HUES64 (cell line): ENCODE data around the gene RGP1. TPM values are rescaled to one million over a fixed set of nuclear protein-coding genes. Genes with fewer than 3 reads are reported as not detected.

Experiments used
- H3K27ac ChIP-seq: 2 replicates; pipeline ENCODE4 v1.7.0; 2013; ENCODE audit warnings: low read depth, low read length, inconsistent platforms
- H3K27me3 ChIP-seq: 2 replicates; pipeline ENCODE4 v1.6.1; 2013; ENCODE audit warnings: mild to moderate bottlenecking, low read length; ENCODE audit not compliant: insufficient read depth
- H3K36me3 ChIP-seq: 2 replicates; pipeline ENCODE4 v1.6.1; 2013; ENCODE audit warnings: mild to moderate bottlenecking, low read length; ENCODE audit not compliant: insufficient read depth
- H3K4me1 ChIP-seq: 2 replicates; pipeline ENCODE4 v1.6.1; 2013; ENCODE audit warnings: mild to moderate bottlenecking, low read length, moderate library complexity; ENCODE audit not compliant: insufficient read depth
- H3K4me3 ChIP-seq: 2 replicates; pipeline ENCODE4 v1.5.1; 2013; ENCODE audit warnings: mild to moderate bottlenecking, low read length, moderate library complexity
- H3K9ac ChIP-seq: 2 replicates; pipeline ENCODE4 v1.6.1; 2013; ENCODE audit warnings: mild to moderate bottlenecking, low read depth, low read length
- H3K9me3 ChIP-seq: 2 replicates; pipeline ENCODE4 v1.6.1; 2013; ENCODE audit warnings: low read depth, low read length; ENCODE audit not compliant: insufficient read depth
- WGBS: fragments of 150-250, 120-280 bp; methylation state at CpG from one replicate; pipeline ENCODE4 v1.1.7; 2013; ENCODE audit warnings: missing lambda C conversion rate; 5-methylcytosine and 5-hydroxymethylcytosine counted together
- polyA plus RNA-seq, 2 experiments: library from polyadenylated mRNA; stranded (reverse); fragments of 50-300 nt; gene quantifications; one replicate each; pipeline ENCODE4 v1.2.3, GENCODE V29; 2013

RGP1 gene, protein sequence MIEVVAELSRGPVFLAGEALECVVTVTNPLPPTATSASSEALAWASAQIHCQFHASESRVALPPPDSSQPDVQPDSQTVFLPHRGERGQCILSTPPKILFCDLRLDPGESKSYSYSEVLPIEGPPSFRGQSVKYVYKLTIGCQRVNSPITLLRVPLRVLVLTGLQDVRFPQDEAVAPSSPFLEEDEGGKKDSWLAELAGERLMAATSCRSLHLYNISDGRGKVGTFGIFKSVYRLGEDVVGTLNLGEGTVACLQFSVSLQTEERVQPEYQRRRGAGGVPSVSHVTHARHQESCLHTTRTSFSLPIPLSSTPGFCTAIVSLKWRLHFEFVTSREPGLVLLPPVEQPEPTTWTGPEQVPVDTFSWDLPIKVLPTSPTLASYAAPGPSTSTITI
- polyA plus RNA-seq (2013, experiment 1 of 2), result 10.1 TPM
- 12.2 TPM for polyA plus RNA-seq (2013, experiment 2 of 2)

DNA sequence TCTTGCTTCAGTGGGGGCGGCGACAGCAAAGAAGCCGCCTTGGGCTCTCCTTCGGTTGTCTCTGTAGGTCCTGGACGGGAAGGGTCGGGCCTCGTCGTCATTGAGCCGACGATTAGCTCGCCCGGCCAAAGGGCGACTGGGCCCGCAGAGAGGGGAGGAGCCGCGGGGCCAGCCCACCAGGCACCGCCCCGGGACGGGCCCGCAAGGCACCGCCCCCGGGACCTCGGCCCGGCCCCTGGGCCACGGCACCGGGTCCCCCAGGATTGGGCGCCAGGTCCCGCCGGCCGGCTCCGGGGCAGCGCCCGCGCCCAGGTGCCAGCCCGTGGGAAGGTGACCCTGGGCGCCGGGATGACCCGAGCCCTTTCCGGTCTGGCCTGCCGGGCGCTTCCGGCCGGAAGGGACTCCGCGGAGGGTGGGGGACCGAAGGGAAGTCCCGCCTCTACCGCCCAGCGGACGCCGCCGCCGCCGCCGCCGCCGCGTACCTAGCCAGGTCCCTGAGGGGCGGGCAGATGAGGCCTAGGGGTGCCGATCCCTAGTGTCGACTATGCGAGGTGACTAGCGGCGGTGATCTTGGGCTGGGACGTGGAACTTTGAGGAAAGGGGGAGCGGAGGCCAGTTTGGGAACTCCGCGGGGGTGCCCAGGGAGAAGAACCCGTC is at the start of gene RGP1, which contains the start of gene GBA2:
RGP1 (plus strand) TSS at position 430 of the 657 bp plus-strand sequence. CDS start 469 bp downstream, outside the sequence.
GBA2 (minus strand) TSS at position 371 of the 657 bp plus-strand sequence. CDS start 524 bp downstream, outside the sequence.
- Histone ChIP-seq H3K4me1 (peaks cover 14% of the 10 kb centered on the region), H3K27ac (peak within 1 kb of the TSS; percentile 91; the same call in 1 of the 2 replicates)
- under 1% methylated on average over 69 of the region's 69 CpGs for WGBS

DNA sequence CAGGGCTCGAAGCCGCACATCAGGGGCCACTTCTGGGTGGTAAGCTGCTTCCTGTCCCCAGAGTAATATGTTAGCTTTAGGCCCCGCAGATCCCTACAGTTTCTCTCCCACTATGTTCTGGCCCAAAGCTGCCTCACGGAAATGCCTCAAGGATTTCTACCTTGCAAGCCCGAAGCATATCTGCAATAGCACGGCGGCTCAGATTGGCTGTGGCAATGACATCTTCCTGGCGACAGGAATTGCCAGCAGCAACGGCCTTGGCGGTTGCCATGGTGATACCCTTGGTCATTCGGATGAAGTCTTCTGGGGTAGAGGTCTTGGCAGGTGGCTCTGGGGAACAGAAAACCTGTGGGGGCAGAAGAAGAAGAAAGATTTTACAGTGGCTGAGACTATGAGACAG is 49.1 kb upstream of the RGP1 start:
- H3K27me3 ChIP-seq, result no peaks in the 10 kb centered on the region
- no peak overlapping the region for H3K4me3 ChIP-seq
- H3K9ac ChIP-seq, result no peak overlapping the region
- H3K9me3 ChIP-seq, result no peaks in the 10 kb centered on the region
- 93% methylated on average over 11 of the region's 11 CpGs for WGBS
- H3K36me3 ChIP-seq, result peaks cover 90% of the 10 kb centered on the region
- H3K4me1 ChIP-seq, result no peaks in the 10 kb centered on the region
- H3K27ac ChIP-seq, result no peak overlapping the region

More for the DNA sequence above, at the start of gene RGP1, which contains the start of gene GBA2:
- peak within 1 kb of the TSS; percentile 74 for H3K9ac ChIP-seq
- H3K27me3 ChIP-seq, result no peaks in the 10 kb centered on the region
- H3K9me3 ChIP-seq, result no peaks in the 10 kb centered on the region
- H3K36me3 ChIP-seq, result peaks cover 49% of the 10 kb centered on the region
- peak within 1 kb of the TSS; percentile 97 for H3K4me3 ChIP-seq

DNA sequence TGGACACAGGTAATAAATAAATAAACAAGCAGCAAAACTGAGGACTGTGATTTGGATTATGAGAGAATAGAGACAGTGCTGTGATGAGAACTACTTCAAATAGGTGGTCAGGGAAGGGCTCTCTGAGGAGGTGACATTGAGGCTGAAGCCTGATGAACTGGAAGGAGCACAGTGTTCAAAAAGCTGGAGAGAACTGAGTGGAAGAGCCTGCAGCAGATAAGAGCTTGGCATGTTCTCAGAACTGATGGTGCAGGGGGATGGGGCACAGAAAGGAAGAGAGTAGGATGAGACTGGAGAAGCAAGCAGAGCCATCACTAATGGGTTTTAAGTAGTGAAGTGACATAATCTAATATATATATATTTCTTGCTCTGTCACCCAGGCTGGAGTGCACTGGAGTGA is 48.1 kb upstream of the RGP1 start:
- Histone ChIP-seq H3K27ac (no peak overlapping the region), H3K36me3 (peaks cover 95% of the 10 kb centered on the region), H3K27me3 (no peaks in the 10 kb centered on the region), H3K4me3 (no peak overlapping the region), H3K9me3 (no peaks in the 10 kb centered on the region), H3K4me1 (no peaks in the 10 kb centered on the region), H3K9ac (no peak overlapping the region)

DNA sequence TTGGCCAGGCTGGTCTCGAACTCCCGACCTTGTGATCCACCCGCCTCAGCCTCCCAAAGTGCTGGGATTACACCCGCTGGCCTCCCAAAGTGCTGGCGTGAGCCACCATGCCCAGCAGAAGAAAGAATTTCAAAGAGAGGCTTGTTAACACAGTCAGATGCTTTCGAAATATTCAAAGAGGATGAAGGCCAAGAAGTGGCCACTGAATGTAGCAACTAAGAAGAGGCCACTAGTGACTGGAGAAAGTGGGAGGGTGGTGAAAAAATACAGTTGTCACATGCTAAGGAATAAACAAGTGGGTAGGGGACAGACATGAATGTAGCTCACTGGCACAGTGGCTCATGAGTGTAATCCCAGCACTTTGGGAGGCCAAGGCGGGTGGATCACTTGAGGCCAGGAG is 46.4 kb upstream of the RGP1 start:
- Histone ChIP-seq H3K27ac (no peak overlapping the region), H3K9me3 (no peaks in the 10 kb centered on the region), H3K36me3 (peaks cover 98% of the 10 kb centered on the region), H3K4me3 (no peak overlapping the region), H3K9ac (no peak overlapping the region), H3K4me1 (no peaks in the 10 kb centered on the region), H3K27me3 (no peaks in the 10 kb centered on the region)
- WGBS, result 96% methylated on average over 7 of the region's 7 CpGs

DNA sequence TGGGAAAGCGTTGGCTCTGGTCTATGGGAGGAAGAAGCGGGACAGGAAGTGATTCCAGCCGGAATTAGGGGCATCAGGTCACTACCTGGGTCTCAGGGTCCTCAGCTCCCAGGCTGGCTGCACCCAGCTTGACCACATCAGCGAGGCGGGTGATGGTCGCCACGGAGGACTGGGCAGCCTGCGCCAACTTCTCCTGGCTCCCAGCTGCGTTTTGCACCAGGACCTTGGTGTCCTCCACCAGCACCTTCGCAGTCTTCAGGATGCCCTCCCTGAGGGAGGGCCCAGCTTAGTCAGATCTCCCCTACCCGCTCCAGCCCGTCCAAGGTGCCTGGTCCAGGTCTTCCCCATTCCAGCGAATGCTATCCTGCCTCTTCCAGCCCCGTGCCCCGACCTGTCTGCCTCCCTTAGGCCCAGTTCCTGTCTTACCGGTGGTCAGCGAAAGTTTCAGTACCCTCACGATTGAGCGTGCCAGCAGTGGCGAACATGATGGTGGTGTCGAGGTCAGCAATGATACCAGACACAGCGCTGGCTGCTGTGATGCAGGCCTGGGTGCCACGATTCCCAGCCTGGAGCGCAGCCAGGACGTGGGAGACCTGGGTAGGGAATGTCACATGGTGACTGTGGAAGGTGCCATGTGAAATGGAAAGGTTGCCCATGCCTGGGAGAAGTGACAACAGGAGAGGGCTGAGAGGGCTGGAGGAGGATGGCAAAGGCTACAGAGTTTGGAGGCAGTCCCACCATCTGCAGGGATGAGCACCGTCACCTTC is 45.0 kb upstream of the RGP1 start:
- 95% methylated on average over 26 of the region's 26 CpGs for WGBS
- Histone ChIP-seq H3K4me3 (no peak overlapping the region), H3K4me1 (no peaks in the 10 kb centered on the region), H3K27ac (no peak overlapping the region), H3K9ac (no peak overlapping the region), H3K27me3 (no peaks in the 10 kb centered on the region), H3K9me3 (no peaks in the 10 kb centered on the region), H3K36me3 (peaks cover 98% of the 10 kb centered on the region)

DNA sequence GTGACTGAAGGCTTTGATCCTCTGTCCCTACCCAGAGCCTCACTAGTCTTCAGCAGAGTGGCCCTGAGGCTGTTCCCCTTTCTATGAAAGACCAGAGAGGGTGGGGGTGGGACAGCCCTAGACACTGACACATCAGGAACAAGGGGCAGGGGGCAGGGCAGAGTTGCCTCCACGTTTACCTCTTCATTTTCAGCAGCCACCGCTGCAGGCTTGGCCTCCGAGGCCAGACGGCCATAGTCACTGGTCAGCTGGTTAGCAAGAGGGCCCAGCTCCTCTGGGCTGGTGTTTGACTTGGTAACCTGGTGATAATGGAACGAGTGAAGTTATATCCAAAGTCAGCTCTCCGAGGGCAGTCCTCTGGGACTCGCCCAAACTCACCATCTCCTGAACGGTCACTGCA is 43.7 kb upstream of the RGP1 start:
- no peaks in the 10 kb centered on the region for H3K27me3 ChIP-seq
- no peak overlapping the region for H3K4me3 ChIP-seq
- 89% methylated on average over 8 of the region's 8 CpGs for WGBS
- H3K9me3 ChIP-seq, result no peaks in the 10 kb centered on the region
- no peak overlapping the region for H3K27ac ChIP-seq
- peaks cover 93% of the 10 kb centered on the region for H3K36me3 ChIP-seq
- H3K9ac ChIP-seq, result no peak overlapping the region
- H3K4me1 ChIP-seq, result no peaks in the 10 kb centered on the region

DNA sequence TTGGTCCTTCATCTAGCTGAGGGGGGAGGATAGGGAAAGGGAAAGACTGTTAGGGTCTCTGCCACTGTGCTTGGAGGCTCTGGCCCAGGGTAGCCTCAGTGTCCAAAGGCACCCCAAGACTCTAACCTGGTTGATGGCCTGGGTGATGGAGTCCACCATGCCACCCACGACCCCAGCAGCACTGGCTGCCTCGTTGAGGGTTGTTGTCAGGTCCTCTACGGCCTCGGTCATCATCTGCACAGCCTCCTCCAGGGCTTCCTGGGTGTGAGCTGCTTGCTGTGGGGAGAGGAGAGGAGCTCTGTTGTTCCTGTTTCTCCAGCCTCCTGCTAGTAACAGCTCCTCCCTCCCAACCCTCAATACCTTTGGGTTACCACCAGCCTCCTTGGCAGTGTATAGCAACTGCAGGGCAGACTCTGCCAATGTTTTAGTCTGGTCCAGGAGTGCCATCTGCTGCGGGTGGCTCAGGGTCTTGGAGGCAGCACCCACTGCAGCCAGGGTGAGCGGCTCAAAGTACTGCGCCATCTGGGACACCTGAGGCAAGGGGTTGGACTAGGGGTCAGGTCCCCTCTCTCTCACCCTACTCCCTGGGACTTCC is 43.2 kb upstream of the RGP1 start:
- Histone ChIP-seq H3K9me3 (no peaks in the 10 kb centered on the region), H3K4me3 (no peak overlapping the region), H3K9ac (no peak overlapping the region), H3K36me3 (peaks cover 93% of the 10 kb centered on the region), H3K27ac (no peak overlapping the region), H3K27me3 (no peaks in the 10 kb centered on the region), H3K4me1 (no peaks in the 10 kb centered on the region)
- 95% methylated on average over 7 of the region's 7 CpGs for WGBS

DNA sequence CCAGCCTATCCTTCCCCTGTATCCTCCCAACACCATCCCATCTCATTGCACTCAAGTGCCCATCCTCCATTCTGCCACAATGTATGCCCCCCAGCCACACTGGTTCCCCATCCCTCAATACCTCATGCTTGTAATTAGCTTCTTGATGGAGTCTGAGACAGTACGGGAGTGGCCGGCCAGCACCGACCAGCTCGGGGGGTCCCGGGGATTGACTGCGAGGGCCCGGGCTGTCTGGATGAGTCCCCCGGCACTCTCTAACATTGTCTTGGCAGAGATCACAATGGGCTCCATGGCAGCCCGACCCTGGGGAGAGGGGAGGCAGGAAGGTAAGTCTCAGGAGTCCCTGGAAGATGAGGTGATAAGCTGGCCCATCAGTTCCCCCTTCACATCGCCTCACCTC is 42.1 kb upstream of the RGP1 start:
- 94% methylated on average over 10 of the region's 10 CpGs for WGBS
- Histone ChIP-seq H3K4me1 (no peaks in the 10 kb centered on the region), H3K27me3 (no peaks in the 10 kb centered on the region), H3K36me3 (peaks cover 93% of the 10 kb centered on the region), H3K9ac (no peak overlapping the region), H3K27ac (no peak overlapping the region), H3K9me3 (no peaks in the 10 kb centered on the region), H3K4me3 (no peak overlapping the region)

DNA sequence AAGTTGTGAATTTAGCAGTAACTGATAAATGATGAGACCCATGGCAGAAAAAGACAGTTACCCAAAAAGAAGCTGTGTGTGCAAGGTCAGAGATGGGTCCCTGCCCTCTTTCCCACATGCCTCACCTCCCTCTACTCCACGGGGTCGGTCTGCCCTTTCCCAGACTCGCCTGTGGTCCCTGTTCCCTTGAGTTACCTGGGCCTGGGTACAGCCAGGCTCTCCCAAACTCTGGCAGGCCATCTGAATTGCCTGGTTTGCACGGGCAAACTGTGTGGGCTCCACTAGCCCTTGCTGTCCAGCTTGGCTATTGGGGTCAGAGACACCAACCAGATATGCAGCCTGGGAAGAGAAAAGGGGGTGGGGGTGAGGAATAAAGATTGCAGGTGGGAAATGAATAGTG is 40.9 kb upstream of the RGP1 start:
- H3K9ac ChIP-seq, result no peak overlapping the region
- no peak overlapping the region for H3K27ac ChIP-seq
- peaks cover 94% of the 10 kb centered on the region for H3K36me3 ChIP-seq
- 89% methylated on average over 4 of the region's 4 CpGs for WGBS
- no peaks in the 10 kb centered on the region for H3K27me3 ChIP-seq
- H3K4me1 ChIP-seq, result no peaks in the 10 kb centered on the region
- H3K9me3 ChIP-seq, result no peaks in the 10 kb centered on the region
- H3K4me3 ChIP-seq, result no peak overlapping the region

DNA sequence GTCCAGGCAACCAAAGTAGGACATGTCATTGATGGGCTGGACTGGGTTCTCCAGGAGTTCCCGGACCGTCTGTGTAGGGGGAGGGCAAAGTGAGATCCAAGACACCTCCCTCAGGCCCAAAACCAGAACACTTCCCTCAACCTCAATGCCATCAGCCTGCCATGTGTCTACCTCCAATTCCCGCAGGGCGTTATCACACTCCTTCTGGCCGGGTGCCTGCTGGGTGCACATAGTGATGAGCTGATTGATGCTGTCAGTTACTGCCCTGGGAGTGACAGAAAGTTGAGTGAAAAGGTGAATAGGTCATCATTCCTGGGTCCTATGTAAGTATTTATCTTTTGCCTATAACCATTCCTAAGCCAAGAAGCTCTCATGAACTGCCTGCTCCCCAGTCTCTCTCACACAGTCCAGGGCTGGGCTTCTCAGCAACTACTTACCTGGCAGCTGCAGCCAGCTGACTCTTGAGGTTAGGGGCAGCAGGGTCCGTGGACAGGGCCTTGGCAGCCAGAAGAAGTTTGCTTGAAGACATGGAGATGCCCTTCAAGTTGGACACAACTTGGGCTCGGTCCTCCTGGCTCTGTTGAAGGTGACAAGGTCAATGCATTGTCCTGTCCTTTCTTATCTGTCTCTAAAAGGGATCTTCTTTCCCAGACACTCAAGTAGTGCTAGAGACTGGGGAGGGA is 38.1 kb upstream of the RGP1 start:
- no peaks in the 10 kb centered on the region for H3K9me3 ChIP-seq
- H3K4me1 ChIP-seq, result no peaks in the 10 kb centered on the region
- no peaks in the 10 kb centered on the region for H3K27me3 ChIP-seq
- peaks cover 92% of the 10 kb centered on the region for H3K36me3 ChIP-seq
- no peak overlapping the region for H3K27ac ChIP-seq
- no peak overlapping the region for H3K9ac ChIP-seq
- 94% methylated on average over 5 of the region's 7 CpGs for WGBS
- H3K4me3 ChIP-seq, result no peak overlapping the region
